ENCODE results near the gene TRRAP. TPM values are rescaled to one million over a fixed set of nuclear protein-coding genes. Genes with fewer than 3 reads are reported as not detected.

TRRAP gene
- total RNA-seq, 3 donors from 2014 or later: 36.2 to 47.8 (median 44.5) TPM

DNA sequence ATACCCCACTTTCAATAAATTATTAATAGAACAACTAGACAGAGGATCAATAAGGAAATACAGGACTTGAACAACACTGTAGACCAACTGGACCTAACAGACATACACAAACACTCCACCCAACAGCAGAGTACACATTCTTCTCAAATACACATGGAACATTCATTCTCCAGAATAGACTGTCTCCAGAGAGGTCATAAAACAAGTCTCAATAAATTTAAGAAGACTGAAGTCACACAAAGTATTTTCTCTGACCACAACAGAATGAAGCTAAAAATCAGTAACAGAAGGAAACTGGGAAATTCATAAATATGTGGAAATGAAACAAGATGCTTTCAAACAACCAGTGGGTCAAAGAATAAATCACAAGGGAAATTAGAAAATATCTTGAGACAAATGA lies 145.7 kb downstream of the TRRAP start:
- Histone ChIP-seq H3K36me3 (ENCODE audit: low read depth) (no peaks in the 10 kb centered on the region), H3K9me3 (no peaks in the 10 kb centered on the region), H3K4me1 (ENCODE audit: low read depth) (peaks cover 20% of the 10 kb centered on the region), H3K4me3 (no peak overlapping the region)
- intact Hi-C loops (cut with DNase I, micrococcal nuclease): no loop called here
- no peak for DNase-seq
- ATAC-seq: peak; percentile 88
- TF ChIP-seq, protein P1, sequence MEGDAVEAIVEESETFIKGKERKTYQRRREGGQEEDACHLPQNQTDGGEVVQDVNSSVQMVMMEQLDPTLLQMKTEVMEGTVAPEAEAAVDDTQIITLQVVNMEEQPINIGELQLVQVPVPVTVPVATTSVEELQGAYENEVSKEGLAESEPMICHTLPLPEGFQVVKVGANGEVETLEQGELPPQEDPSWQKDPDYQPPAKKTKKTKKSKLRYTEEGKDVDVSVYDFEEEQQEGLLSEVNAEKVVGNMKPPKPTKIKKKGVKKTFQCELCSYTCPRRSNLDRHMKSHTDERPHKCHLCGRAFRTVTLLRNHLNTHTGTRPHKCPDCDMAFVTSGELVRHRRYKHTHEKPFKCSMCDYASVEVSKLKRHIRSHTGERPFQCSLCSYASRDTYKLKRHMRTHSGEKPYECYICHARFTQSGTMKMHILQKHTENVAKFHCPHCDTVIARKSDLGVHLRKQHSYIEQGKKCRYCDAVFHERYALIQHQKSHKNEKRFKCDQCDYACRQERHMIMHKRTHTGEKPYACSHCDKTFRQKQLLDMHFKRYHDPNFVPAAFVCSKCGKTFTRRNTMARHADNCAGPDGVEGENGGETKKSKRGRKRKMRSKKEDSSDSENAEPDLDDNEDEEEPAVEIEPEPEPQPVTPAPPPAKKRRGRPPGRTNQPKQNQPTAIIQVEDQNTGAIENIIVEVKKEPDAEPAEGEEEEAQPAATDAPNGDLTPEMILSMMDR (IDR thresholded peaks at IDR 0.05): no peak

DNA sequence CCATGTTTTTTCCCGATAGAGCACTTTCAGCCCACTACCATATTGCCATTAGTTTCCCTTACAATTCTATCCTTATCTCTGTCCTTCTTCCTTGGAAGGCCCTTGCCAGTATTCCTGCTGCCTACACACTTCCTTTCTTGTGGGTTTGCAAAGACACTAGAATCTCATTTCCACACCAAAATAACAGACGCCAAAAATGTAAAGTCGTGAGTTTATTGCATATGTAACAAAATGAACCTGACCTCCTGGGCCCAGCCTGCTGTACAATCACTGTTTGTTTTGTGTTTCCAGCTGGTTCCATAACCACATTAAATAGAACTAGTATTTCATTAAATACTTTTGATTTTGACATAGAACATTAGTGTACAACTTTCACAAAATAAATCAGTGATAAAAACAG lies 148.9 kb downstream of the TRRAP start:
- intact Hi-C loops (cut with DNase I, micrococcal nuclease): no loop called here
- Histone ChIP-seq H3K4me1 (ENCODE audit: low read depth) (peaks cover 16% of the 10 kb centered on the region), H3K4me3 (no peak overlapping the region), H3K9me3 (no peaks in the 10 kb centered on the region), H3K36me3 (ENCODE audit: low read depth) (peaks cover 14% of the 10 kb centered on the region)
- DNase-seq (no peak), ATAC-seq (no peak)
- TF ChIP-seq, protein P1 (IDR thresholded peaks at IDR 0.05): no peak

DNA sequence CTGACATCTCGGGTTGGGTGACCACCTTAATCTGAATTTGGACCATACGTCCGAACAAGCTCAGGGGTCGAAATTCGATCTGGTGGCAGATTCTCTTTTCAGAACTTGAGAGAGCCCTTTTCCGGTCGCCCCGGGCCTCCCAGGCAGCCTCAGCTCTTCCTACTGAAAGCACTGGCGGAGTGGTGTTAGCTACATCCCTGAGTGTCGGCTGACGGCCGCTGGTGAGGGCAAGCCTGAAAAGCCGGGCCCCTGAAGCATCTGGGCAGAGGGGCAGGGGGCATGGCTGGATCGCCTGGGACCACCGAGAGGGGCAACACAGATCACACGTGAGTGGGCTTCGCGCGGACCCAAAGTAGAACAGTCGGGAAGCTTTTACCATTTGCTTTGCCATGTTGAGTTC lies 149.5 kb downstream of the TRRAP start:
- Histone ChIP-seq H3K36me3 (ENCODE audit: low read depth) (peaks cover 14% of the 10 kb centered on the region), H3K4me1 (ENCODE audit: low read depth) (peaks cover 10% of the 10 kb centered on the region), H3K4me3 (no peak overlapping the region), H3K9me3 (no peaks in the 10 kb centered on the region)
- intact Hi-C loops (cut with DNase I, micrococcal nuclease): no loop called here
- no peak for DNase-seq
- no peak for ATAC-seq
- TF ChIP-seq, protein P1 (IDR thresholded peaks at IDR 0.05): no peak

DNA sequence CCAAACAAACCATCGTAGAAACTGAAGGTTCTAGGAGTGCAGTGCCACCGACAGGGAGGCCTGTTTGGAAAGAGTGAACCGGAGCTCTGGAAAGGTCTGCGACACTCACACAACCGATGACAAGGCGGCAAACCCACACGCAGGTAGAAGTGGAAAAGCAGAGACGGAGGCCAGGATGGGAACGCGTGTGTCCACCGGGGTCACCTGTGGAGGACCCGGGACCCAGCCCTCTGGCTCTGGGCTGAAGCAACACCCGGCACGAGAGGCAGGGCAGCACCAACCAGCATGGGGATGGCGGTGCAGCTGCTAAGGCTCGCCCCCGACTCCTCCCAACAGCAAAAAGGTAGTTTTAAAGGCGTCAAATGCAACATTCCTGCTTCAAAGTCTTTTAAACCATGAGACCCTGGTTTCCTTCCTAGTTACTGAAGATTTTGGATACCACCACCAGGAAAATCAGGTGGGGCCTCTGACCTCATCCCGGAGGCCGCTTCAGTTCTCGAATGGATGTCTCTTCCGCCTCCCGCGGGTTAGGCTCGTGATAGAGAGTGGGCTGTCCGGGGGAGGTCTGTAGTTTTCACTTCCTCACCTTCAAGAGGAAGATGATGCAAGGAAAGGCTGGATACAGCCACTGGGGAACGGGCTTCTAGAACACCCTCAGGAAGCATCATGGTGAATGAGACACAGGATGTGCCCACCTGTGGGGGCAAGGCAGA lies 150.1 kb downstream of the TRRAP start:
- TF ChIP-seq, protein P1 (IDR thresholded peaks at IDR 0.05): no peak
- ATAC-seq (no peak), DNase-seq (no peak)
- Histone ChIP-seq H3K9me3 (no peaks in the 10 kb centered on the region), H3K36me3 (ENCODE audit: low read depth) (peaks cover 14% of the 10 kb centered on the region), H3K4me1 (ENCODE audit: low read depth) (peaks cover 10% of the 10 kb centered on the region), H3K4me3 (no peak overlapping the region)
- intact Hi-C loops (cut with DNase I, micrococcal nuclease): no loop called here

DNA sequence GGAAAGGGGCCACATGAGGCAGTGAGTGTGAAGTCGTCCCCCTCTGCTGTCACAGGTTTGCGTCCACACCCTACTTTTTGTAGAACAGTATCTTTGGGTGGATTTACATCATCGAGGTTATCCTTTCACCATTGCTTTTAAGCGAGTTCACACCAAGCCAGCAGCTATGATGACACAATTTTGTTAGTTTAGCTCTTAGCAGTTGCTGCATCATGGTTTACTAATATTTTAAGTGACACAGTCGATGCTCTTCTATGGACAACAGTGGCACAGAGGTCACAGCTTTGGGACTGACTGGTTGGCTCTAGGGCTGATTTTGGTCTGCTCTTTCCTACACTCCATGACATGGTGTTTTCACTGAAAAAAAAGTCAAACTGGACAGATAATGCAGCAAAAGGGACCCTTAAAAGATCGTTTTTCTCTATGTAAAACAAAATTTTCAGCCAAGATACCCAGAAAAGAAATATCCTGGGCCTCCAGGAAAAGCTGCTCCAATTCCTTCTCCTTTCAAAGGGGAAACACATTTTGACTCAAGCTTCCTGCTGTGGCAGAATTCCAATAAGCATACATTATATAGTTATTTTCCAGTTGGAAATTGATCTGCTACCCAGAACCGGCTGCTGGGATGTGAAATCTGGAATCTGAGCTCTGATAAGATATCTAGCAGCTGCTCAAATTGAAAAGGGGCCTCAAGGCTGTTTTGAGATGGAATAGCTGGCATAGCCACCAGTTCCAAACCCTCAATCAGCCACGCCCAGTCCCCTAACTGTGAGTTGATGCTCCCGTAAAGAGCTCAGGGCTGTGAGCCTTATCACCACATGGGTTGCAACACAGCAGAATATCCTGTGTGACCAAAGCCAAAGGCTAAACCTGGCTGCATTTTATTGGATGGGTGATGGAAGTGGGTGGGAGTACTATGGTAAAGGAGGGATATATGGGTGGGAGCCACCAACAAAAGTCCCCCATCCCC lies 151.4 kb downstream of the TRRAP start:
- Histone ChIP-seq H3K4me1 (ENCODE audit: low read depth) (peaks cover 4% of the 10 kb centered on the region), H3K36me3 (ENCODE audit: low read depth) (peaks cover 14% of the 10 kb centered on the region), H3K9me3 (no peaks in the 10 kb centered on the region), H3K4me3 (no peak overlapping the region)
- TF ChIP-seq, protein P1 (IDR thresholded peaks at IDR 0.05): no peak
- ATAC-seq: no peak
- DNase-seq: no peak
- intact Hi-C loops (cut with DNase I, micrococcal nuclease): no loop called here
